IPS-18c (cell line): ENCODE measurements around the gene PRXL2A.

Experiments used
- H3K4me3 ChIP-seq: 2 replicates; pipeline ENCODE4 v1.7.0; 2013; ENCODE audit warnings: low read depth, mild to moderate bottlenecking, low read length, moderate library complexity; ENCODE audit not compliant: insufficient read depth
- H3K9me3 ChIP-seq: one replicate; pipeline ENCODE4 v1.6.1; 2013; ENCODE audit warnings: mild to moderate bottlenecking, low read length, moderate library complexity; ENCODE audit not compliant: control insufficient read depth, insufficient read depth

The PRXL2A gene

GRCh38 chr10:80453842-80454512 is 45.6 kb downstream of the PRXL2A start, which contains the start of gene TSPAN14:
TSS of gene TSPAN14 (plus strand) at chr10:80454310. CDS start at chr10:80489234, 34,924 bp downstream.
- peak within 1 kb of the TSS; percentile 87 for H3K4me3 ChIP-seq

GRCh38 chr10:80454513-80455460 is 46.4 kb downstream of the PRXL2A start:
- peaks cover 4% of the 10 kb centered on the region for H3K9me3 ChIP-seq
- H3K4me3 ChIP-seq, result peak overlapping the region; percentile 87

More at GRCh38 chr10:80453842-80454512, 45.6 kb downstream of the PRXL2A start, which contains the start of gene TSPAN14:
- peaks cover 4% of the 10 kb centered on the region for H3K9me3 ChIP-seq

GRCh38 chr10:80455461-80456349 is 47.4 kb downstream of the PRXL2A start:
- peak overlapping the region; percentile 87 for H3K4me3 ChIP-seq
- H3K9me3 ChIP-seq, result peaks cover 4% of the 10 kb centered on the region

GRCh38 chr10:80457554-80458262 is 49.4 kb downstream of the PRXL2A start:
- Histone ChIP-seq H3K4me3 (no peak overlapping the region), H3K9me3 (no peaks in the 10 kb centered on the region)

GRCh38 chr10:80458263-80458625 is 49.9 kb downstream of the PRXL2A start:
- Histone ChIP-seq H3K9me3 (no peaks in the 10 kb centered on the region), H3K4me3 (no peak overlapping the region)

- Histone ChIP-seq H3K9me3 (no peaks in the 10 kb centered on the region), H3K4me3 (no peak overlapping the region)
These were observed 50.3 kb downstream of the PRXL2A start for GRCh38 chr10:80458638-80459037.

- Histone ChIP-seq H3K9me3 (no peaks in the 10 kb centered on the region), H3K4me3 (no peak overlapping the region)
These were observed 50.9 kb downstream of the PRXL2A start for GRCh38 chr10:80459047-80459865.

GRCh38 chr10:80460399-80461207 is 52.3 kb downstream of the PRXL2A start:
- Histone ChIP-seq H3K9me3 (peaks cover 2% of the 10 kb centered on the region), H3K4me3 (no peak overlapping the region)

- H3K4me3 ChIP-seq, result no peak overlapping the region
- H3K9me3 ChIP-seq, result peaks cover 2% of the 10 kb centered on the region
These were observed 53.1 kb downstream of the PRXL2A start for GRCh38 chr10:80461208-80462183.

- no peak overlapping the region for H3K4me3 ChIP-seq
- H3K9me3 ChIP-seq, result peaks cover 2% of the 10 kb centered on the region
These were observed 54.1 kb downstream of the PRXL2A start for GRCh38 chr10:80462299-80462980.

- peaks cover 2% of the 10 kb centered on the region for H3K9me3 ChIP-seq
- H3K4me3 ChIP-seq, result no peak overlapping the region
These were observed 54.8 kb downstream of the PRXL2A start for GRCh38 chr10:80462981-80463741.

- peaks cover 2% of the 10 kb centered on the region for H3K9me3 ChIP-seq
- no peak overlapping the region for H3K4me3 ChIP-seq
These were observed 55.5 kb downstream of the PRXL2A start for GRCh38 chr10:80463868-80464267.
